ENCODE measurements around the gene PDE3B.
"Not testable (repeated sequence)": the region's sequence is repeated elsewhere in the genome, so short reads cannot be mapped to it uniquely, and the experiment has no call there.

Gene PDE3B

DNA sequence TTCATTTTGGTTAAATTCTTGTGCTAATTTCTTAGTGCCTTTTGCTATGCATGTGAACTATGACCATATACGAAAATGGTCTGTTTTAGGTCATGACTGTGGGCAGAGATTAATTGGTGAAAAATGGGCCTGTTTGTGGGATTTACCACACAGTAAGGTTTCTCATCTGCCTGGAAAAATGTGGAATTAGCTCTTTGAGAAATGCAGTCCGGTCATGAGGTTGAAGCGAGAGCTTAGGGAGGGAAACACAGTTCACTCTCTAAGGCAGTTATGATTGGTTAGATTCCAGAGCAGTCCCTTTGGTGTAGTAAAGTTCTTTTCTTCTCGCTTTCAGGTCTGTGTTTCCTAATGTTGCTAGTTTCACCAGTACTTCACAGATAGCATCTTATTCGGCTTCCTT lies 1.2 kb upstream of the PDE3B start:
- DNase-seq: no peak

DNA sequence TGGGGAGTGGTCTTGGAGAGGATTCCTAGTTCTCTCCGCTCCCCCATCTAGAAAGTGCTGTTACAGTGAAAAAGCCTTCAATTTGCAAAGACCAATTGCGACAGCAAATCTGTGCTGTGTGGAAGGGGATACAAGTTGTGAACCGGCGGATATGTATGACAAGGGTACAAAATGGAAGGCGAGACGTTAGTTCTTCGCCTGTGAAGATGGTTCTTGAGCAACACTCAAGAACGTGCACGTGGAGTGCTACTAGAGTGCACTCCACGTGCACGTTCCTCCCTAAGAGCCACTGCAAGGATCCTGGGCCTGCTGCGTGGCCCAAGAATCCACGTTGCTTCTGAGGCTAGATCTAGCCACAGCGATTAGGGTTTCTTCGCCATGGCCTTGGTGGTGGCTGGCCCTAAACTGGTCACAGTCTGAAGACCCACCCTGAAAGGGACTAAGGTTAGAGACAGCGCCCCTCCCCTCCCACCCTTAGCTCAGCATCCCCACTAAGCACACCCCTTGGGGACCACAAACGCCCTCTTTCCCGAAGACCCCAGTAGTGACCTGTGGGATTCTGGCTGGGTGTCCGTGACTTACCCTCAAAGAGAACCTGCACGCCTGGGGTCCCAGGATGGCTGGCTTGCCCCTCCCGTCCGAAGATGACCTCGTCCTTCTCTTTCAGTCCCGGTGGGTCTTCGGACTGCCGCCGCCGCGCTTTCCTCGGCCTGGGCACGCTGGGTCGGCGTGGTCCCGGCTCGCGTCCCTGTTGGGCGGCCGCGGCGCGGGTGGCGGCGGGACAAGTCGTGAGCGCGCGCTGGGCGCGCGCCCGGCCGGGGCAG lies 519 bp upstream of the PDE3B start:
- no peak for DNase-seq

DNA sequence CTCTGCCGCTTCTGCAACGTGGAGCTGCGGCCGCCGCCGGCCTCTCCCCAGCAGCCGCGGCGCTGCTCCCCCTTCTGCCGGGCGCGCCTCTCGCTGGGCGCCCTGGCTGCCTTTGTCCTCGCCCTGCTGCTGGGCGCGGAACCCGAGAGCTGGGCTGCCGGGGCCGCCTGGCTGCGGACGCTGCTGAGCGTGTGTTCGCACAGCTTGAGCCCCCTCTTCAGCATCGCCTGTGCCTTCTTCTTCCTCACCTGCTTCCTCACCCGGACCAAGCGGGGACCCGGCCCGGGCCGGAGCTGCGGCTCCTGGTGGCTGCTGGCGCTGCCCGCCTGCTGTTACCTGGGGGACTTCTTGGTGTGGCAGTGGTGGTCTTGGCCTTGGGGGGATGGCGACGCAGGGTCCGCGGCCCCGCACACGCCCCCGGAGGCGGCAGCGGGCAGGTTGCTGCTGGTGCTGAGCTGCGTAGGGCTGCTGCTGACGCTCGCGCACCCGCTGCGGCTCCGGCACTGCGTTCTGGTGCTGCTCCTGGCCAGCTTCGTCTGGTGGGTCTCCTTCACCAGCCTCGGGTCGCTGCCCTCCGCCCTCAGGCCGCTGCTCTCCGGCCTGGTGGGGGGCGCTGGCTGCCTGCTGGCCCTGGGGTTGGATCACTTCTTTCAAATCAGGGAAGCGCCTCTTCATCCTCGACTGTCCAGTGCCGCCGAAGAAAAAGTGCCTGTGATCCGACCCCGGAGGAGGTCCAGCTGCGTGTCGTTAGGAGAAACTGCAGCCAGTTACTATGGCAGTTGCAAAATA lies 816 bp downstream of the PDE3B start:
- peak; percentile 58 for DNase-seq

DNA sequence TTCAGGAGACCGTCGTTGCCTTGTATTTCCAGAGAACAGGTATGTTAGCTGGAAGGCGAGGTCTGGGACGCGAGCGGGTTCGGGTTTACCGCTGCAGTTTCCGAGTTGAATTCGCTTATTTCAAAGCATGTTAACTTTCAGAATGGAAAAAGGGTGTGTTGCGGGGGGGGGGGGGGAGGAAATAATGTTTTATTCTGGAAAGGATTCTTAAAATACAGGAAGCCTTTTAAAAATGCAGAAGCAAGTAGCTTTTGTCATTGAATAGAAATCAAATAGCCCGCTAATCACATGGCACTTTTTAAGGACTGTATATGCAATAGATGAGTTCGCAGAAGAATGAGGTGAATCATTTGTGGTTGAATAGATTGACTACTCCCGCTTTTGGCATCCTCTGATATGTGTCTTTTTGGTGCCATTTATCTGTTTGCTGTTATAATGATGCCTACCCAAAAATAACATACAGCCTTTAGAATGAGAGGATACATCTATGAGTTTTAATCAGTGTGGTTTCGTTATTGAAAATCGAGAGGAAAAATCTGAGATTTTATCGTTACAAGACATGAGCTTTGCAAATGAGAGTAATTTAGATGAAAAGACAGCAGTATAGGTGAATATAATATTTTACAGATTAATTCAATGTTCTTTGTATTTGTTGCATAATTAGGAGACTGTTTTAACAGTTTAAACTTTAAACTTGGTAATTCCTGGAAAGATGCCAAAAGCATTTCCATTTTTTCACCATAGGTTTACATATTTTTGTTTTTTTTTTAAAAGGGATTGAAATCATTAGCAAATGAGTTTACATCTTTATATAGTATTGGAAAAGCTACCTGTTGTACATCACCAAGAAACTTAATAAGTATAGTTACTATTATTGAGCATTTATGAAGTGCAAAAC lies 1.7 kb downstream of the PDE3B start:
- no peak for DNase-seq

DNA sequence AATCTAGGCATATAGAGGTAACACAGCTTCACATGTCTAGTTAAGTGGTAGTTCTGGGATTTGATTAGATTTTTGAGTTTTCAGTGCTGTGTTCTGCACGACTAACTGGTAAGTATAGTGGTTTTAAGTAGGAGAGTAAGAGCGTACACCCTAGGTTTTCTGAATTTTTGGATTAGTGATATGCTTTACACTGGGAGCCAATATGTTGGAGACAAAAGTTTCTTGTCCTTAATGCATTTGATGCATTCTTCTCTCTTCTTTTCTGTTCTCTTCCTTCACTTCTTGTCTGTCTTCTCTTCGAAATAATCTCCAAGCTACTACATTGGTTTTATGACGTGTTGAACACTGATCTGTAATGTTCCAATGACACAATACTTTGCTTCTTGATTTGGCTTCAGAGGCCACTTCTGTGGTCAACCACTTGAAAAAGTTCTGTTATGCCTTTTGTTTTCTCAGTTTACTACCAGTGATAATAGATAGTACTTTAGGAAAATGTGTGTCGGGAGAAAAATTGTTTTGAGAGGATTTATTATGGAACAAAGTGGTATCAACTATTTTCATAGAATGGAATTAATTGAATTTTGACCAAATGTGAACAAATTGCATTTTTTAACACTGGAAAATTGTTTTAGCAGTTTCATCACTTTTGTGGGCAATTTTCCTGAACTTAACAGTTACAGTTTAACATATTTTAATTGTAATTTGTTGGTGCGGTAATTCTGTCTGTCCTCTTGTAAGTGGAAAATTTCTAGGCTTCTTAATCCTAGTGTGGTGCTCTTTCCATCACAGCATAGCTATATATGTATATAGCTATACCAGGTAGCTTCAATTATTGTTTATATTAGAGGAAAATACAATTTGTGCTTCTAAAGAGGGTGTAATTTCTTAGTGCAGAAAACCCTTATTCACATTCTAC lies 2.6 kb downstream of the PDE3B start:
- DNase-seq: no peak

DNA sequence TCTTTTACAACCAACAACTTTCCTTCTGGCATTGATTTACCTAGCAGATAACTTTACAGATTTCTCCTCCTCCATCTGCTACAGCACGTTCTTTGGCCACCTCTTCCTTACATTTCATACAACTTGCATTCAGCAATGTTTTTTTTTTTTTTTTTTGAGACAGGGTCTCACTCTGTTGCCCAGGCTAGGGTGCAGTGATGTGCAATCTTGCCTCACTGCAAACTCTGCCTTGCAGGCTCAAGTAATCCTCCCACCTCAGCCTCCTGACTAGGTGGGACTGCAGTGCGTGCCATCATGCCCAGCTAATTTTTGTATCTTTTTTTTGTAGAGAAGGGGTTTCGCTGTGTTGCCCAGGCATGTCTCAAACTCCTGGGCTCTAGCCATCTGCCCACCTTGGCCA lies 6.5 kb downstream of the PDE3B start:
- DNase-seq: no peak

DNA sequence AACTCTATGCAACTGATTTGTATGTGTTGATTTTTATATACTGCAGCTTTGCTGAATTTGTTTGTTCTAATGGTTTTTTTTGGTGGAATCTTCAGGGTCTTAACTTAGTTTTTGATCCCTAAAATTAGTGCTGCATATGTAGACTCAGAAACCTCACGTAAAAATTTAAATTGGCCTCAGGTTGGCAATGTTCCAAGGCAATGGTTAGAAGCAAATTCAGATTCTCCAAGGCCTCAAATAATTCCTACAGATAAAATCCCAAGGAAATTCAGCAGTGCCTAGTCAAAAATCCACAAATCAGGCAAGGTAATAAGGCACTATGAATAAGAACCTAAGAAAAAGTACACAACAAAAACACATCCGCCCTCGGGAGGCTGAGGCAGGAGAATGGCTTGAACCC lies 9.5 kb downstream of the PDE3B start:
- DNase-seq: no peak

DNA sequence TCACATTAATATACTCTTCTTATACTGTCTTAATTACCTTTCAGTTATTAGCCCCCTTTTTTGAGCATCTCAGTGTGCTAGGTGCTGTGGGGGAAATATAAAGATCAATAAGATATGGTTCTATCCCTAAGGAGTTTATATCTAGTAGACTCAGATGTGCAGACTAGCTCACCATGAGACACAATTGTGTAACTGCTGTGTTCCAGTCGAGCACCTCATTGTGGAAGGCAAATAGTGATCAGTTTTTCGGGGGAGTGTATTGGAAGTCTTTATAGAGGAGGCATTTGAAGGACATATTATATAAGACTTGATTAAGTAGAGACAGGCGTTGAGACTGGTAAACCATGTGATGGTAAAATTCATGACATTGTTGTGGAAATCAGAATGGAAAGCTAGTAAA lies 11.8 kb downstream of the PDE3B start:
- no peak for DNase-seq

DNA sequence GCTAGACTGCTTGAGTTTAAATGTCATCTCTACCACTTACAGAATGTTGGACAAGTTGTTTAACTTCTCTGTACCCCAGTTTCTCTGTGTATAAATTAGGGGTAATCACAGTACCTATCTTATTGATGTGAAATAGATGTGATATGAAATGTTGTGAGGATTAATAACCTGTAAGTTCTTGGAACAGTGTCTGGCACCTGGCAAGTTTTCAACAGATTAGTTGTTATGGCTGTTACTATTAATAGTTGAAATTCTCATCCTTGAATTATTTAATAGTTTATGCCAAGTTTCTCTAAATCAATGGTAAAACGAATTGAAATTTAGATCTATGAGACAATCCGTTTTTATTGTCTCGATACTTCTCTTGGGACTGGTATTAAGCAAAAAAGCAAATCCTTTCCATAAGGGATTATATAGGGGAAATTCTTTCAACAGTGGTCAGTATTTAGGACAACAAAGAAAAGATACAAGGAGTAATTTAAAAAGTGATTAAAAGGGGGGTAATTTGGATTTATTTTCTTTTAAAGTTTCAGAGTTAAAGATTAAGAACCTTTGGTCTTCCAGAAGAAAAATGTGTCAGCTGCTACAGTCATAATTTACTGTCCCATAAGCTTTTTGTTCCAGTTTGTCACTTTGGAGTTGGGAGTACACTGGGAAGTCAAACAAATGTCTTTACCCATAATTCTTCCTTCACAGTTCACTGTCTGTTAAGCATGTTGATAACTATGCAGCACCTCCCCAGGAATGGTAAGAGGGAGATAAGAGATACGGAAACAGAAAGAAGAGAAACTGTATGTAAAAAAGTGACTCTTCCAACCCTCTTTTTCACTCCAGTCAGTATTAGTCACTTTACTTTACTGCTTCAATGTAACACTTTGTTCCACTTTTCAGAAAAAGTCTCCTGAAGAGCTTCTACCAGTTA lies 13.2 kb downstream of the PDE3B start:
- no peak for DNase-seq

DNA sequence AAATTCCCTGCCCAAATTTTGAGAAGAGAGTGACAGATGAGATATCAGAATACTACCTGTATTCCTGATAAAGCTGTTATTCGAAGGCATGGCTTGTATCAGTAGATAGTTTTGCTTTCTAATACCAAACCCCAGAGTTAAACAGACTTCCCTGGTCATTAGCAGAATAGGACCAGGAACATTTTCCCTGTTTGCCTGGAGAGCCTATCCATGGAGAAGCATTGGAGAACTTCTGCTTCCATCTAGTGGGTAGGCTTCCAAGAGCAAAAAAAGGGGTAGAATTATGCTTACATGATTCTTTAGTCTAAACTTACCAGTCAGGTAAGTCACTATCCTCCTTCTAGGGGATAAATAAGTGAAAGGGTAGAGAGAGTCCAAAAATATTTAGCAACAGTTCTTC lies 14.2 kb downstream of the PDE3B start:
- DNase-seq: no peak

DNA sequence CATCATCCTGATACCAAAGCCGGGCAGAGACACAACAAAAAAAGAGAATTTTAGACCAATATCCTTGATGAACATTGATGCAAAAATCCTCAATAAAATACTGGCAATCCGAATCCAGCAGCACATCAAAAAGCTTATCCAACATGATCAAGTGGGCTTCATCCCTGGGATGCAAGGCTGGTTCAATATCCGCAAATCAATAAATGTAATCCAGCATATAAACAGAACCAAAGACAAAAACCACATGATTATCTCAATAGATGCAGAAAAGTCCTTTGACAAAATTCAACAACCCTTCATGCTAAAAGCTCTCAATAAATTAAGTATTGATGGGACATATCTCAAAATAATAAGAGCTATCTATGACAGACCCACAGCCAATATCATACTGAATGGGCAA lies 21.3 kb downstream of the PDE3B start:
- not testable (repeated sequence) for DNase-seq

DNA sequence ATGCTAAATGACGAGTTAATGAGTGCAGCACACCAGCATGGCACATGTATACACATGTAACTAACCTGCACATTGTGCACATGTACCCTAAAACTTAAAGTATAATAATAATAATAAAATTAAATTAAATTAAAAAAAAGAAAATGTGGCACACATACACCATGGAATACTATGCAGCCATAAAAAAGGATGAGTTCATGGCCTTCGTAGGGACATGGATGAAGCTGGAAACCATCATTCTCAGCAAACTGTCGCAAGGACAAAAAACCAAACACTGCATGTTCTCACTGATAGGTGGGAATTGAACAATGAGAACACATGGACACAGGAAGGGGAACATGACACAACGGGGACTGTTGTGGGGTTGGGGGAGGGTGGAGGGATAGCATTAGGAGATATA lies 23.7 kb downstream of the PDE3B start:
- not testable (repeated sequence) for DNase-seq

DNA sequence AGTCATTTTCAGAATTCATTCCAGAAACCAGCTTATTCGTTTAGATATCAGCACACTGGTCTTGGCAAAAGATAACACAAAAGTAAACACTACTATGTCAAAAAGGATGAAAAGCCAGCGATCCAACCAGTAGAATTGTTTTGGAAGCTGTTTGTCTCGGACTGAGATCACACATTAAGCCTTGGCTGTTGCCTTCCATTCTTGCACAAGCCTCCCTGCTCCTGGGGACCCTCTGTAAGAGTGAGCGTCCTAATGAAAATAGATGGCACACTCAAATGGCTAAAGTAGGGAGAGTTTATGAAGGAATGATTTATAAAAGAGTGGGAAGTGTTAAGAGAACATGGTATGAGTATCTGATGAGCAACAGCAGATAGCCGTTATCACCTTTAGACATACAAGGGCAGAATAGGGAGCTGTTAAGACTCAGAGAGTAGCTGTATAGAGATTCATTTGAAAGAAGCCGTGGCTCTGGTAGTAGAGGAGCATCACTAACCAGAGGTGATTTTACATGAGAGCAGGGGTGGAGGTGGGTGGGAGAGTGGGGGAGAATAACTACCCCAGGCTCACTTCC lies 25.2 kb downstream of the PDE3B start:
- DNase-seq: no peak

DNA sequence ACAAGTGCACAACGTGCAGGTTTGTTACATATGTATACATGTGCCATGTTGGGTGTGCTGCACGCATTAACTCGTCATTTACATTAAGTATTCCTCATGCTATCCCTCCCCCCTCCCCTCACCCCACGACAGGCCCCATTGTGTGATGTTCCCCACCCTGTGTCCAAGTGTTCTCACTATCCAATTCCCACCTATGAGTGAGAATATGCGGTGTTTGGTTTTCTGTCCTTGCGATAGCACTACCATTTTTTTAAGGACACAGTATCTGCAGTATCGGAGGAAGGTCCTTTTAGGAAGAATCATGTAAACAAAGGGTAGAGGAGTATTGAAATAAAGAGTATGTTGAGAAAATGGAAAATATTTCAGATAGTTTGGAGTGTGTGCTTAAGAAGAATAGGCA lies 25.9 kb downstream of the PDE3B start:
- DNase-seq: no peak

DNA sequence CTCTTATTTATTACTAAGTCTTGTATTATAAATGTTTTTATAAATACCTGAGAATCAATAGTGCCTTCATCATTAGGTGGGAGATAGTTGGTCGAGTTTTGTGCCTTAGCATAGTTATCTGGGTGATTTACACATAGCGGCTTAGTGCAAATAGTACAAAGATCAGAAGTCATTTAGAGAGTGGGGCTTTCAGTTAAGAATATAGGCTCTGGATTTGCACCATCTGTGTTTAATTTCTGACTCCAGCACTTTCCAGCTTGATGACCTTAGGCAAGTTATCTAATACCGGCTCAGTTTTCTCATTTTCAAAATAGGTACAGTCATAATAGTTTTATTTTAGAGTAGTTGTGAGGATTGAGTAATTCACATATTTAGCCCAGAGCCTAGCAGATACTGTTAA lies 26.4 kb downstream of the PDE3B start:
- DNase-seq: no peak

DNA sequence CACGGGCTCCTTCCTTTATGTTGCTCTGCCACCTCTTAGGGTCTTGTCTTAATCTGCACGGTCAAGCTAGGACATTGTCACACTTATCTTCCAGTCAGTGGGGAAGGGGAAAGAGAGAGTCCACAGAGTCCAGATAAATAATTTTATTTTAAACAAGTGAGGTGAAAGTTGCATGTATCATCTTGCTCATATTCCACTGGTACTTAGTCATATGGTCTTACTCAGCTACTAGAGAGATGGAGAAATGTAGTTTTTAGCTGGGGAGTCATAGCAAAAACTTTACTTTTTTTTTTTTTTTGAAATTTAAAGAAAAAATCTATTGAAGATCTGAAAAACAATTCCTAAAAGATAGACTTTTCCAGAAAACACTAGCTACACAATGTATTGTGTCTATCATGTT lies 29.0 kb downstream of the PDE3B start:
- no peak for DNase-seq

DNA sequence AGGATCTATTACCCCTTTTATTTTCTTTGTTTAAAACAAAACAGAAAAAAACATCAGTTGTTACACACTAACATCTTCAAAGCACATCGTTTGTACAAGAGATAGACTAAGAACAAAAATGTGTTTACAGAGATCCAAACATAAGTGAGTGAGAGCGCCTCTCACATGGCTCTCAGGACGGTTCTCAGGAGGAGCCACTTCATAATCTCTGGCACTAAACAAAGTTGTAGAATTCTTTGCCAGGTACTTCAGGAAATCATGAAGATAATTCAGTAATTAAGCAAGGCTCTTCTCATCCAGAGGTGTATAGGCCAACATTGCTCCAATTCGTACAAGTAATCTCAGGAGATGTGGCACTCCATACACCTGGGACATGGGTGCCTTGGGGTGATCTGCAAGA lies 29.8 kb downstream of the PDE3B start:
- DNase-seq: no peak

DNA sequence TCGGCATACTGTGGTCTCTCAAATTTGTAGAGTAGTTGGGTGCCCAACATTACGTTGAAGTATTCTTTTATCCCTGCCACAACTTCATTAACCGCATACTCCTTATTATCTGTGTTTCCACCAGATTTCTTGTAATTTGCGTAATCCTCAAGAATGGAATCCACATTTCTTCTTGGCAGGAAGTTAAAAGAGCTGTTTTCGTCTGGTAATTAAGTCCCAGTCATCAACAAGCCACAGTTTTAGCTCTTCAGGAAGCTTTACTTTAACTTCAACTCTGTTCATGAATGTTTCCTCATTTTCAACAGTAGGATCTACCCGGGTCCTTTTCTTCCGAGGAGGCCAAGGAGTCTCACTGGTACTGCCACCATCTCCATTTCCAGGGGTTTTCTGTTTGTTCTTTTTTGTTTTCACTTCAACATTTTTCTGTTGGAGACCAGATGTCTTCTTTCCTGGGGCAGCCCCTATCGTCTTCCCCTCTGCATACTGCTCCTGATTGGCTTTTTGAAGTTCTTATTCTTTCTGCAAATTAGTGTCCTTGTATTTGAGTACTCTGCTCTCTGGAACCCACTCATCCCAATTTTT lies 30.3 kb downstream of the PDE3B start:
- DNase-seq: no peak

DNA sequence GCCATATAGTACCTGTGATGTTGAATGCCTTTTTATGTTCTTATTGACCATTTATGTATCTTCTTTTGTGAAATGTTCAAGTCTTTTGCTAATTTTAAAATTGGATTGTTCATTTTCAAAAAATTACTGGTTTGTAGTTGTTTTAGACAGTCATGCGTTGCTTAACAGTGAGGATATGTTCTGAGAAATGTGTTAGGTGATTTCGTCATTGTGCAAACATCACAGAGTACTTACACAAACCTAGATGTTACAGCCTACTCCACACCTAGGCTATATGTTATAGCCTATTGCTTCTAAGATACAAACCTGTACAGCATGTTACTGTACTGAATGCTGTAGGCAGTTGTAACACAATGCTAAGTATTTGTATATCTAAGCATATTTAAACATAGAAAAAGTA lies 32.5 kb downstream of the PDE3B start:
- DNase-seq: no peak

DNA sequence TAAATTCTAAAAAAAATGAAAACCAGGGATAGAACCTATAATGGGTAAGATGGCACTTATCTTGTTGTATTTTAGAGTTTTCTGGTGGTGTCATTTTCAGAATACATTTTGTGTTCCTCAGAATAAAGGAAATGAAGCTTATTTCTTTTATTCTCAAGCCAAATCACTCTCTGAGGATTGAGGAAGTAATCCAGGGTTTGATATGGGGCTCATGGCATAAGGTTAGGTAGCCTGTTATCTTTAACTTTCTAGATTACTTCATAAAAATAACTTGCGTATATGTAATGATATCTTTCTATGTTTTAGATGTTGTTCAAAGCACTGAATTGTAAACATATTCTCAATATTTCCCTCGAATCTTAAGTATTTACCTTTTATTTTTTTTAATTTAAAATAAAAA lies 33.5 kb downstream of the PDE3B start:
- DNase-seq: no peak
